HEK293 (cell line): ENCODE results near the gene PBX3.

ENCODE experiments used
- CTCF ChIA-PET: fragments of 350-600 bp; formaldehyde crosslinking; extraction: SDS; loops from one replicate; lab custom pipeline; 2021; ENCODE audit warnings: antibody characterized with exemption; lab: Yijun Ruan, JAX
- POLR2A ChIA-PET: fragments of 300-600 bp; formaldehyde crosslinking; extraction: SDS; loops from one replicate; lab custom pipeline; 2020; ENCODE audit warnings: antibody characterized with exemption, inconsistent platforms; lab: Yijun Ruan, JAX
- H3K27ac ChIP-seq: fragments of 200-500 bp; sonication (Bioruptor generic); 2 replicates; pipeline ENCODE4 v1.5.1; 2014; ENCODE audit warnings: low read depth, low read length, control low read depth, inconsistent platforms; ENCODE audit errors: extremely low read depth
- H3K36me3 ChIP-seq, 2 experiments: fragments of 200-500 bp in 1 of 2; sonication (Bioruptor generic) in 1 of 2; 1 replicate in 1 of 2; 2 replicates in 1 of 2; pipeline ENCODE4 v1.5.1; 2014 to 2017; ENCODE audit warnings: inconsistent platforms in 2 of 2, low read length in 2 of 2; ENCODE audit not compliant: control insufficient read depth in 2 of 2, insufficient read depth in 1 of 2
- H3K4me1 ChIP-seq: fragments of 200-500 bp; sonication (Bioruptor generic); 2 replicates; pipeline ENCODE4 v1.5.1; 2014; ENCODE audit warnings: mild to moderate bottlenecking, low read length, inconsistent platforms; ENCODE audit not compliant: control insufficient read depth, insufficient read depth
- H3K4me3 ChIP-seq: 2 replicates; pipeline ENCODE4 v1.5.1; 2011; ENCODE audit warnings: low read depth, mild to moderate bottlenecking, control low read depth, low read length, moderate library complexity
- H3K9me3 ChIP-seq: fragments of 200-500 bp; sonication (Bioruptor generic); 2 replicates; pipeline ENCODE4 v1.5.1; 2014; ENCODE audit warnings: low read depth, low read length, inconsistent platforms; ENCODE audit not compliant: control insufficient read depth, insufficient read depth
- ATF2 ChIP-seq: fragments of 450-650 bp; formaldehyde crosslinking; IDR thresholded peaks from 2 replicates; pipeline ENCODE4 v1.5.1; 2016; ENCODE audit warnings: missing biosample characterization, missing genetic modification characterization, low read depth
- FEZF1 ChIP-seq: fragments of 450-650 bp; formaldehyde crosslinking; IDR thresholded peaks from 2 replicates; pipeline ENCODE4 v1.5.1; 2016; ENCODE audit warnings: missing biosample characterization, missing genetic modification characterization
- GLI2 ChIP-seq: fragments of 450-650 bp; formaldehyde crosslinking; IDR thresholded peaks from 2 replicates; pipeline ENCODE4; 2017; ENCODE audit warnings: missing biosample characterization, missing genetic modification characterization, low read depth, borderline replicate concordance
- KLF16 ChIP-seq: fragments of 450-650 bp; formaldehyde crosslinking; IDR thresholded peaks from 2 replicates; pipeline ENCODE4 v1.5.1; 2017; ENCODE audit warnings: missing biosample characterization, missing genetic modification characterization
- RBAK ChIP-seq: fragments of 450-650 bp; formaldehyde crosslinking; IDR thresholded peaks from 2 replicates; pipeline ENCODE4 v1.5.1; 2016; ENCODE audit warnings: missing biosample characterization, missing genetic modification characterization
- SCRT1 ChIP-seq: fragments of 450-650 bp; formaldehyde crosslinking; IDR thresholded peaks from 2 replicates; pipeline ENCODE4 v1.5.1; 2016; ENCODE audit warnings: missing biosample characterization, missing genetic modification characterization, borderline replicate concordance
- YY1 ChIP-seq: fragments of 450-650 bp; formaldehyde crosslinking; IDR thresholded peaks from 2 replicates; pipeline ENCODE4 v1.5.1; 2018; ENCODE audit warnings: missing biosample characterization, missing genetic modification characterization
- ZNF211 ChIP-seq: fragments of 450-650 bp; formaldehyde crosslinking; IDR thresholded peaks from 2 replicates; pipeline ENCODE4 v1.5.1; 2016; ENCODE audit warnings: low read depth, missing biosample characterization, missing genetic modification characterization
- ZNF24 ChIP-seq: fragments of 450-650 bp; formaldehyde crosslinking; IDR thresholded peaks from 2 replicates; pipeline ENCODE4 v1.5.1; 2016; ENCODE audit warnings: missing biosample characterization, missing genetic modification characterization
- ZNF48 ChIP-seq: fragments of 450-650 bp; formaldehyde crosslinking; IDR thresholded peaks from 2 replicates; pipeline ENCODE4 v1.5.1; 2016; ENCODE audit warnings: missing biosample characterization, missing genetic modification characterization
- ZNF544 ChIP-seq: fragments of 450-650 bp; formaldehyde crosslinking; IDR thresholded peaks from 2 replicates; pipeline ENCODE4 v1.5.0; 2017; ENCODE audit warnings: missing biosample characterization, missing genetic modification characterization
- ZNF555 ChIP-seq: fragments of 450-650 bp; formaldehyde crosslinking; conservative IDR thresholded peaks from 2 replicates; pipeline ENCODE4 v1.5.1; 2017; ENCODE audit warnings: missing biosample characterization, mild to moderate bottlenecking, missing genetic modification characterization, inconsistent platforms
- ZNF629 ChIP-seq: fragments of 450-650 bp; formaldehyde crosslinking; IDR thresholded peaks from 2 replicates; pipeline ENCODE4 v1.5.1; 2017; ENCODE audit warnings: missing biosample characterization, missing genetic modification characterization
- ZNF692 ChIP-seq: fragments of 450-650 bp; formaldehyde crosslinking; IDR thresholded peaks from 2 replicates; pipeline ENCODE4 v1.5.1; 2016; ENCODE audit warnings: missing biosample characterization, missing genetic modification characterization
- ZNF843 ChIP-seq: fragments of 450-650 bp; formaldehyde crosslinking; IDR thresholded peaks from 2 replicates; pipeline ENCODE4 v1.5.1; 2016; ENCODE audit warnings: missing biosample characterization, missing genetic modification characterization
- TF ChIP-seq, protein P1 (sequence below): fragments of 450-650 bp; formaldehyde crosslinking; IDR thresholded peaks from 2 replicates; pipeline ENCODE4 v1.5.1; 2017; ENCODE audit warnings: missing biosample characterization, missing genetic modification characterization
- TF ChIP-seq, protein P2 (sequence below): fragments of 450-650 bp; formaldehyde crosslinking; conservative IDR thresholded peaks from 2 replicates; pipeline ENCODE4 v1.5.1; 2016; ENCODE audit warnings: low read depth, missing biosample characterization, missing genetic modification characterization
- TF ChIP-seq, protein P3 (sequence below): fragments of 450-650 bp; IDR thresholded peaks from 2 replicates; pipeline ENCODE4 v1.5.1; 2018; ENCODE audit warnings: missing biosample characterization, mild to moderate bottlenecking, missing genetic modification characterization

Gene PBX3

GRCh38 chr9:125748446-125749099 is 1.4 kb downstream of the PBX3 start (continued):
- TF ChIP-seq ZNF629 (tag by site-specific recombination) (no peak), ZNF48 (no peak), YY1 (peak; percentile 42; the same call in 1 of the 2 replicates)

DNA sequence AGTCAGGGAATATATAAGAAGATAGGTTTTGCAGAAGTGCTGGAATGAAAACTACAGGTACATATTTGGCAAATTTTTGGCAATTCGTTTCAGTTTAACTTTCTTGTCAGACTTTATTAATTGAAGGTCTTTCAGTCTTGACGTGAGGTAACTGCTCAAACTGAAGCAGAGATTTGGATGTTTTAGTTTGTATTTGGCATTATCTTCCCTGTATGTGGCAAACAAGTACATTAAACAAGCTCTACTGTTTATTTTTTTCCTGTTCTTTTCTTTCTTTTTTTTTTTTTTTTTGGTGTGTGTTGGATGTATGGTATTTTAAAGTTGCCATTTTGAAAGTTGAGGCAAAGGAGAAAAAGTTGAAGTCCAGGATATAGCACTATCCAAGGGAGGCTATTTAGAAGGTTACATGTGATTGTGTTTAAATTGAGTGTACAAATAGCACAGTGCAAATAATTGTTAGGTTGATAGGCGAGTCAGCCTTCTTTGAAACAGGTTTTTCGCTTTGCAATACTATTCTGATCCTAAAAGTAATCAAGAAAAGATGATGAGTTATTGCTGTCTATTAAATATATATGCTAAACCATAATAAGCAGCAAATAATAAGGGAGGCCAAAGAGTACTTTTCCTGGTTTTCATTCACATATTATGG is 2.2 kb downstream of the PBX3 start:
- POLR2A ChIA-PET: interaction anchor here (0.5 to 2.0 kb wide), 3 partner anchors 43 to 708 kb away, joined by 5 to 12 read pairs (median 9); partner anchors contain the start of gene MAPKAP1
- peaks cover 0 to 4% of the 10 kb centered on the region in 2 experiments; a peak in 1 of 3 replicates for H3K36me3 ChIP-seq
- peaks cover 34% of the 10 kb centered on the region; the same call in 1 of the 2 replicates for H3K4me1 ChIP-seq
- TF ChIP-seq, protein P1, sequence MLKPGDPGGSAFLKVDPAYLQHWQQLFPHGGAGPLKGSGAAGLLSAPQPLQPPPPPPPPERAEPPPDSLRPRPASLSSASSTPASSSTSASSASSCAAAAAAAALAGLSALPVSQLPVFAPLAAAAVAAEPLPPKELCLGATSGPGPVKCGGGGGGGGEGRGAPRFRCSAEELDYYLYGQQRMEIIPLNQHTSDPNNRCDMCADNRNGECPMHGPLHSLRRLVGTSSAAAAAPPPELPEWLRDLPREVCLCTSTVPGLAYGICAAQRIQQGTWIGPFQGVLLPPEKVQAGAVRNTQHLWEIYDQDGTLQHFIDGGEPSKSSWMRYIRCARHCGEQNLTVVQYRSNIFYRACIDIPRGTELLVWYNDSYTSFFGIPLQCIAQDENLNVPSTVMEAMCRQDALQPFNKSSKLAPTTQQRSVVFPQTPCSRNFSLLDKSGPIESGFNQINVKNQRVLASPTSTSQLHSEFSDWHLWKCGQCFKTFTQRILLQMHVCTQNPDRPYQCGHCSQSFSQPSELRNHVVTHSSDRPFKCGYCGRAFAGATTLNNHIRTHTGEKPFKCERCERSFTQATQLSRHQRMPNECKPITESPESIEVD (tag by site-specific recombination): peak; percentile 65
- no peak for TF ChIP-seq RBAK
- CTCF ChIA-PET: interaction anchor here (0.6 to 1.4 kb wide), 5 partner anchors 120 to 955 kb away, joined by 3 to 4 read pairs (median 4); no protein-coding TSS in a partner anchor
- no peaks in the 10 kb centered on the region for H3K9me3 ChIP-seq
- H3K4me3 ChIP-seq: peak overlapping the region; percentile 69; the same call in 1 of the 2 replicates
- no peak overlapping the region for H3K27ac ChIP-seq

- peak overlapping the region; percentile 26 for H3K4me3 ChIP-seq
- H3K4me1 ChIP-seq: peaks cover 32% of the 10 kb centered on the region; the same call in 1 of the 2 replicates
- peak overlapping the region; percentile 66 for H3K27ac ChIP-seq
- POLR2A ChIA-PET: interaction anchor here (0.5 to 1.0 kb wide), 2 partner anchors 43 to 455 kb away, joined by 5 to 9 read pairs; partner anchors contain the start of gene MAPKAP1
- CTCF ChIA-PET: interaction anchor here (0.6 to 1.4 kb wide), 6 partner anchors 48 to 954 kb away, joined by 3 to 4 read pairs (median 4); no protein-coding TSS in a partner anchor
- peaks cover 0 to 4% of the 10 kb centered on the region in 2 experiments; a peak in 1 of 3 replicates for H3K36me3 ChIP-seq
- H3K9me3 ChIP-seq: no peaks in the 10 kb centered on the region
- TF ChIP-seq ZNF692: no peak
- TF ChIP-seq KLF16 (tag by site-specific recombination): no peak
- TF ChIP-seq, protein P2, sequence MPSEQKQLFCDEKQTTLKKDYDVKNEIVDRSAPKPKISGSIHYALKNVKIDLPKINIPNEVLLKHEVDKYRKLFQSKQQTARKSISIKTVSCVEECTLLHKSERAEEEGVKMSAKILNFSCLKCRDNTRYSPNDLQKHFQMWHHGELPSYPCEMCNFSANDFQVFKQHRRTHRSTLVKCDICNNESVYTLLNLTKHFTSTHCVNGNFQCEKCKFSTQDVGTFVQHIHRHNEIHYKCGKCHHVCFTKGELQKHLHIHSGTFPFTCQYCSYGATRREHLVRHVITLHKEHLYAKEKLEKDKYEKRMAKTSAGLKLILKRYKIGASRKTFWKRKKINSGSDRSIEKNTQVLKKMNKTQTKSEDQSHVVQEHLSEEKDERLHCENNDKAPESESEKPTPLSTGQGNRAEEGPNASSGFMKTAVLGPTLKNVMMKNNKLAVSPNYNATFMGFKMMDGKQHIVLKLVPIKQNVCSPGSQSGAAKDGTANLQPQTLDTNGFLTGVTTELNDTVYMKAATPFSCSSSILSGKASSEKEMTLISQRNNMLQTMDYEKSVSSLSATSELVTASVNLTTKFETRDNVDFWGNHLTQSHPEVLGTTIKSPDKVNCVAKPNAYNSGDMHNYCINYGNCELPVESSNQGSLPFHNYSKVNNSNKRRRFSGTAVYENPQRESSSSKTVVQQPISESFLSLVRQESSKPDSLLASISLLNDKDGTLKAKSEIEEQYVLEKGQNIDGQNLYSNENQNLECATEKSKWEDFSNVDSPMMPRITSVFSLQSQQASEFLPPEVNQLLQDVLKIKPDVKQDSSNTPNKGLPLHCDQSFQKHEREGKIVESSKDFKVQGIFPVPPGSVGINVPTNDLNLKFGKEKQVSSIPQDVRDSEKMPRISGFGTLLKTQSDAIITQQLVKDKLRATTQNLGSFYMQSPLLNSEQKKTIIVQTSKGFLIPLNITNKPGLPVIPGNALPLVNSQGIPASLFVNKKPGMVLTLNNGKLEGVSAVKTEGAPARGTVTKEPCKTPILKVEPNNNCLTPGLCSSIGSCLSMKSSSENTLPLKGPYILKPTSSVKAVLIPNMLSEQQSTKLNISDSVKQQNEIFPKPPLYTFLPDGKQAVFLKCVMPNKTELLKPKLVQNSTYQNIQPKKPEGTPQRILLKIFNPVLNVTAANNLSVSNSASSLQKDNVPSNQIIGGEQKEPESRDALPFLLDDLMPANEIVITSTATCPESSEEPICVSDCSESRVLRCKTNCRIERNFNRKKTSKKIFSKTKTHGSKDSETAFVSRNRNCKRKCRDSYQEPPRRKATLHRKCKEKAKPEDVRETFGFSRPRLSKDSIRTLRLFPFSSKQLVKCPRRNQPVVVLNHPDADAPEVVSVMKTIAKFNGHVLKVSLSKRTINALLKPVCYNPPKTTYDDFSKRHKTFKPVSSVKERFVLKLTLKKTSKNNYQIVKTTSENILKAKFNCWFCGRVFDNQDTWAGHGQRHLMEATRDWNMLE (tag by site-specific recombination): no peak
- TF ChIP-seq FEZF1 (tag by site-specific recombination): peak; percentile 90
- TF ChIP-seq ZNF843 (tag by site-specific recombination): peak; percentile 80
- TF ChIP-seq ZNF211 (tag by site-specific recombination): no peak
- no peak for TF ChIP-seq ATF2 (tag by site-specific recombination)
- TF ChIP-seq ZNF544 (tag by site-specific recombination): no peak
- TF ChIP-seq, protein P3, sequence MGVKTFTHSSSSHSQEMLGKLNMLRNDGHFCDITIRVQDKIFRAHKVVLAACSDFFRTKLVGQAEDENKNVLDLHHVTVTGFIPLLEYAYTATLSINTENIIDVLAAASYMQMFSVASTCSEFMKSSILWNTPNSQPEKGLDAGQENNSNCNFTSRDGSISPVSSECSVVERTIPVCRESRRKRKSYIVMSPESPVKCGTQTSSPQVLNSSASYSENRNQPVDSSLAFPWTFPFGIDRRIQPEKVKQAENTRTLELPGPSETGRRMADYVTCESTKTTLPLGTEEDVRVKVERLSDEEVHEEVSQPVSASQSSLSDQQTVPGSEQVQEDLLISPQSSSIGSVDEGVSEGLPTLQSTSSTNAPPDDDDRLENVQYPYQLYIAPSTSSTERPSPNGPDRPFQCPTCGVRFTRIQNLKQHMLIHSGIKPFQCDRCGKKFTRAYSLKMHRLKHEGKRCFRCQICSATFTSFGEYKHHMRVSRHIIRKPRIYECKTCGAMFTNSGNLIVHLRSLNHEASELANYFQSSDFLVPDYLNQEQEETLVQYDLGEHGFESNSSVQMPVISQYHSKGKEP (tag by site-specific recombination): 0 out of 2 replicates have a peak, but pooled peaks have one; percentile 46
- TF ChIP-seq GLI2 (tag by site-specific recombination): peak; percentile 62; the same call in 1 of the 2 replicates
- no peak for TF ChIP-seq SCRT1 (tag by site-specific recombination)
- TF ChIP-seq ZNF555 (tag by site-specific recombination): no peak
- TF ChIP-seq ZNF24: no peak
Measured at GRCh38 chr9:125749951-125750626, 2.9 kb downstream of the PBX3 start.
